ENCODE data around the gene SYNJ1. TPM values are rescaled to one million over a fixed set of nuclear protein-coding genes. Genes with fewer than 3 reads are reported as not detected.

Gene SYNJ1
- polyA plus RNA-seq, 3 donors: 15.0 to 15.9 (median 15.6) TPM

DNA sequence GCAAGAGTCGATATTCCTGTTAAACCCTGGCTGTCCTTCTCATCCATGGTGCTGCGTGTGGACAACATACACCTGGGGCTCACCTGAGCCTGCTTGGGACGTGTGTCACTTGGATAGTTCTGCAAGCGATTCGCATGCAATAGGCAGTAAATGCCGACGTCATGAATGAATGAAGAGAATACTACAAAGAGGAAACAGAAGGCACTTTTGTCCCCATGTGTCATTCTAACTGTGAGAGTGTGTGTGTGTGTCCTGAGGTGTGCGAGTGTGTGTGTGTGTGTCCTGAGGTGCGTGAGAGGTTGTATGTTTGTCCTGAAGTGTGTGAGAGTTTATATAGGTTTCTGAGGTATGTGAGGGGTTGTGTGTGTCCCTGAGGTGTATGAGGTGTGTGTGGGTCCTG lies 141.8 kb downstream of the SYNJ1 start:
- no peak for DNase-seq (ENCODE audit: low read depth in 3 of 3, low spot score in 2 of 3)

DNA sequence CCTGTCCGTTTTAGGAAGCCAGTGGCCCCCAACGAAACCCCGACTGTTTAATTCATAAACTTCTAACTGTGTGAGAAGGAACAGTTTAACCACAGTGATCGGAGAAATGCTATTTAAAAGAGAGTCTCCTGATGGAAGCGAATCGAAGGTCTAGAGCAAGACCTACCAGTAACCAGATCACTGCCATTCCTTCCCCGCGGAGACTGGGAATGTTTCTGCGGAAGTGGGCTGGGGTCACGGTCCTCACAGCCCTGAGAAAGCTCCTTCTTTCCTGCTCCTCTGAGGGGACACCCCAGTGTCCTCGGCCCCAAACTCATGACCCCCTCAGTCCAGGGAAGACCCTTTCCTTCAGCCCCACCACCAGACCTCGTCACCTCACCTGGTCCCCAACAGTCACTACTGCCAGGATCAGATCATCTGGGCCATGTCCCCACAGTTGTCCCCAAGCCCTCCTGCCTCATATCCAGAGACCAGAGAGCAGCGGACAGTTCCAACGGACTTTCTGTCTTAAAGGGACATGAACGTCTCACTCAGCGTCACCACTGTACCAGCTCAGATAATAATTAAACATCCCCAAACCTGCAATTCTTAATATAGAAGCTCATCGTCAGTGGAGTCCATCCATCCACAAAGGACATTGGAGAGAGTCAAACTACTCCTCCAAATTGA lies 142.6 kb downstream of the SYNJ1 start, which contains the start of gene TCP10L:
TSS of gene TCP10L (minus strand) at position 482 of the 669 bp plus-strand sequence. CDS start 1,219 bp downstream, outside the sequence.
- no peak for DNase-seq (ENCODE audit: low read depth in 3 of 3, low spot score in 2 of 3)

DNA sequence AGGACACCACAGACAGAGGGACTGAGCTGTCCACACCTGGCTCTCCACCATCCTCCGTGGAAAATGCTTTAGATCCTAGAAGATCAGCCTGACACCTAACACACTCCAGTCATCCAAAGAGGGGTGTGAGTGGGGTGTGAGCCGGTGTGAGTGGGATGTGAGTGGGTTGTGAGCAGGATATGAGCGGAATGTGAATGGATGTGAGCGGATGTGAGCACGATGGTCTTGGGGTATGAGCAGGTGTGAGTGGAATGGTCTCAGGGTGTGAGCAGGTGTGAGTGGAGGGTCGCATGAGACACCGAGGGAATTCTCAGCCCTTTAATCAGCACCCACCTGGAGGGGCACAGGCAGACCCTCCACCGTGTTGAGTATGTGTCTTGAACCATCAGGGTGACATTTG lies 143.3 kb downstream of the SYNJ1 start:
- DNase-seq (ENCODE audit: low read depth in 3 of 3, low spot score in 2 of 3): no peak

DNA sequence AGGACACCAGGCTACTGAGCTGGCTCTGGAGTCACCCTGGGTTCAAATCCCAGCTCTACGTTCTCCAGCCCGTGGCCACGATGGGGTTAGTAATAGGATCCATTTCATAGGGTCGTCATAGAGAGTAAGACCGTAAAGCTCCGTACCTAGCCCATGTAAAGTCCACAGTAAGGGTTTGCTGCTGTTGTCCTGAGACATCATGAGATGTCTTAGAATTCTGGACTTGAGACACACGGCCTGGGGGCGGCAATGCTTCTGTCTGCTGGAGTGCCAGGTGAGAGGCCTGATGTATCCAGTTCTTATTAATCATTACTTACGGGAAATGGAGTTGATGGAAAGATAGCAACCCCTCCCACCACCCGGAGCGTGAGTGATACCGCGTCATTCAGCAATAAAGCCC lies 146.1 kb downstream of the SYNJ1 start:
- no peak for DNase-seq (ENCODE audit: low read depth in 3 of 3, low spot score in 2 of 3)

DNA sequence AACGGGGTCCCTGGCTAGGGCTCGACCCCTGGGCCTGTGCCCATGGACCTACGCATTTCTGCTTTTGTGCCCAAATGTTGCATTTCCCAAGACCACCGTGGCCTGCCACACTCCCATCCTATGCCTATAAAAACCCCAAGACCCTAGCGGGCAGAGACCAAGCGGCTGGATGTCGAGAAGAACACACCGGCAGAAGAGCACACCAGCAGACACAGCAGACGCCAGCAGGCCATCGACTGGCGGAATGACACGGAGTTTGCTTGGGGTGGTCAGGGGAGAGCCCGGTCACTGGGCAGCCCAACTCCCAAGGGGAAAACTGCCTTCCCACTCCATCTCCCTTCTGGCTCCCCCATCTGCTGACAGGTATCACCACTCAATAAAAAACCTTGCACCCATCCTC lies 146.9 kb downstream of the SYNJ1 start:
- DNase-seq (ENCODE audit: low read depth in 3 of 3, low spot score in 2 of 3): no peak

Other genes starting within 250 kb of the SYNJ1 start
- gene TCP10L, start 142.5 kb downstream of the SYNJ1 start, polyA plus RNA-seq (ENCODE audit: insufficient read length in 3 of 3): 1 to 10 TPM; 1.2 to 1.9 (median 1.5) TPM
- gene CFAP298, start 115.6 kb downstream of the SYNJ1 start, polyA plus RNA-seq (ENCODE audit: insufficient read length in 3 of 3): 10 to 100 TPM; 57.7 to 63.1 (median 62.2) TPM
- gene PAXBP1, start 43.7 kb upstream of the SYNJ1 start, polyA plus RNA-seq (ENCODE audit: insufficient read length in 3 of 3): 10 to 100 TPM; 65.6 to 80.4 (median 77.5) TPM

Data from right renal cortex interstitium (tissue), 3 donors.